Pancreas (tissue), 10 donors: ENCODE measurements around the gene DPH5. TPM values are rescaled to one million over a fixed set of nuclear protein-coding genes. Genes with fewer than 3 reads are reported as not detected.

Experiments
- ATAC-seq, 4 donors: fragments of 200-7000 bp; cut with Tn5 transposase; one replicate each; pipeline versions ENCODE4 v1.8.0 to v1.9.1; 2020; ENCODE audit warnings: mild to moderate bottlenecking in 4 of 4, moderate library complexity in 4 of 4
- DNase-seq, 6 donors: peaks; one replicate each; pipeline ENCODE4 v3.0.0-alpha.2; 2020
- FAIRE-seq: peaks from 2 replicates; lab custom pipeline; 2012; peaks lifted over from hg19 to GRCh38; lab: Jason Lieb, UNC
- H3K27ac ChIP-seq, 4 donors: fragments of 200-600 bp; sonication (generic); 1 replicate in 3 of 4; 2 replicates in 1 of 4; pipeline versions ENCODE4 v1.5.0 to v1.8.0; 2020
- H3K27me3 ChIP-seq, 4 donors: fragments of 200-600 bp; one replicate each; pipeline ENCODE4 v1.8.0; 2021
- H3K36me3 ChIP-seq, 3 donors: fragments of 200-600 bp; sonication (generic) in 1 of 3; one replicate each; pipeline versions ENCODE4 v1.5.0 to v1.8.0; 2020 to 2021
- H3K4me1 ChIP-seq, 3 donors: fragments of 200-600 bp; one replicate each; pipeline ENCODE4 v1.8.0; 2021
- H3K4me3 ChIP-seq, 4 donors: fragments of 200-600 bp; sonication (generic) in 2 of 4; one replicate each; pipeline versions ENCODE4 v1.5.0 to v1.8.0; 2020 to 2021
- H3K9me3 ChIP-seq, 4 donors: fragments of 200-600 bp; one replicate each; pipeline ENCODE4 v1.8.0; 2021
- WGBS, 2 donors: extraction: QIAGEN DNeasy Blood & Tissue Kit; methylation state at CpG; one replicate each; pipeline ENCODE4 v1.1.7; 2013; 5-methylcytosine and 5-hydroxymethylcytosine counted together
- intact Hi-C, 3 donors: fragments of 100-400 bp; cut with DNase I; formaldehyde crosslinking; loops; one replicate each; pipeline versions ENCODE4 v1.11.1 to v1.14.2; 2022
- polyA plus RNA-seq, 2 donors: library from polyadenylated mRNA; stranded (reverse); fragments of 200-250 nt; gene quantifications; one replicate each; pipeline ENCODE4 v1.2.3, GENCODE V29; 2013
- total RNA-seq, 6 donors: library from RNA; stranded (reverse); fragmentation: NEBNext Ultra II Directional in 4 of 6; extraction: Animal tissue kit (Norgen Biotek cat#: 25700) in 4 of 6; gene quantifications; one replicate each; pipeline versions ENCODE4 v1.2.1 to v1.2.4, GENCODE V29; 2021 to 2023
- TF ChIP-seq, protein P1 (sequence below), 4 donors: fragments of 200-600 bp; sonication (generic) in 3 of 4; IDR thresholded peaks; one replicate each; pipeline versions ENCODE4 v1.5.0 to v1.8.0; 2021; ENCODE audit warnings: antibody characterized with exemption in 4 of 4
- donor health status: healthy with polysubstance abuse.
- donor health status: DM: no; HTN: no; CAD: no; lungs with moderate emphysema.
- donor health status: DM: no; HTN: no; CAD: no.
- donor health status: control.
- donor health status: control.
- donor health status: Bipolar disorder and iron deficiency.
- donor health status: DM: yes; HTN: yes; CAD: no.
- donor health status: DM: no; HTN: no; CAD: no.
- donor health status: DM: no; HTN: no; CAD: no.
- donor health status: DM: yes; HTN: yes; CAD: no.

The DPH5 gene
- total and polyA plus RNA-seq, 8 donors = 17.5 to 29.5 (median 24.4) TPM

DNA sequence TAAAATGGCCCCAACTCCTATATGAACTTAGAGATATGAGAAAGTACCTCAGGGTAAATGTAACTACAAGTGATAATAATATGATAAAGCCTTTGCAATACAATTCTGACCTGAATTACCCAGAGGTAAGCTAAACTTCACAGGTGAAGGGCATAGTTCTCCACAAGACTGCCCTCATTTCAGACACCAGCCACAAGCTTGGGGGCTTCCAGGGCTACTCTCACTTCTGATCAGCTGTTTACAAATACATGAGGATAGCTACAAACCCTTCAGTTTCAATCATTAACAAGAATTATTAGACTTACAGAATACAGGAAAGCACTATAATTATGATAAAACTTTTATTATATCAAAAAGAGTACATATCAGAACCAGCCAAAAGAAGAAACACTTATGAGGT, 18.7 kb upstream of the DPH5 start:
- intact Hi-C loops = no loop called here

GRCh38 chr1:101043776-101044175, 18.2 kb upstream of the DPH5 start:
- Histone ChIP-seq H3K4me3 (no peak overlapping the region), H3K9me3 (no peaks in the 10 kb centered on the region), H3K4me1 (no peaks in the 10 kb centered on the region), H3K27me3 (no peaks in the 10 kb centered on the region), H3K36me3 (no peaks in the 10 kb centered on the region), H3K27ac (no peak overlapping the region)
- no peak for DNase-seq
- 75 to 78% methylated on average over 2 of the region's 2 CpGs for WGBS, 2 donors
- no peak for FAIRE-seq
- intact Hi-C loops = no loop called here
- no peak for ATAC-seq
- TF ChIP-seq, protein P1, sequence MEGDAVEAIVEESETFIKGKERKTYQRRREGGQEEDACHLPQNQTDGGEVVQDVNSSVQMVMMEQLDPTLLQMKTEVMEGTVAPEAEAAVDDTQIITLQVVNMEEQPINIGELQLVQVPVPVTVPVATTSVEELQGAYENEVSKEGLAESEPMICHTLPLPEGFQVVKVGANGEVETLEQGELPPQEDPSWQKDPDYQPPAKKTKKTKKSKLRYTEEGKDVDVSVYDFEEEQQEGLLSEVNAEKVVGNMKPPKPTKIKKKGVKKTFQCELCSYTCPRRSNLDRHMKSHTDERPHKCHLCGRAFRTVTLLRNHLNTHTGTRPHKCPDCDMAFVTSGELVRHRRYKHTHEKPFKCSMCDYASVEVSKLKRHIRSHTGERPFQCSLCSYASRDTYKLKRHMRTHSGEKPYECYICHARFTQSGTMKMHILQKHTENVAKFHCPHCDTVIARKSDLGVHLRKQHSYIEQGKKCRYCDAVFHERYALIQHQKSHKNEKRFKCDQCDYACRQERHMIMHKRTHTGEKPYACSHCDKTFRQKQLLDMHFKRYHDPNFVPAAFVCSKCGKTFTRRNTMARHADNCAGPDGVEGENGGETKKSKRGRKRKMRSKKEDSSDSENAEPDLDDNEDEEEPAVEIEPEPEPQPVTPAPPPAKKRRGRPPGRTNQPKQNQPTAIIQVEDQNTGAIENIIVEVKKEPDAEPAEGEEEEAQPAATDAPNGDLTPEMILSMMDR (IDR thresholded peaks at IDR 0.05) = no peak

More for the DNA sequence above, 18.7 kb upstream of the DPH5 start:
- ATAC-seq = no peak
- Histone ChIP-seq H3K36me3 (no peaks in the 10 kb centered on the region), H3K4me3 (no peak overlapping the region), H3K27ac (no peak overlapping the region), H3K4me1 (no peaks in the 10 kb centered on the region), H3K27me3 (no peaks in the 10 kb centered on the region), H3K9me3 (no peaks in the 10 kb centered on the region)
- DNase-seq = no peak
- FAIRE-seq = no peak
- TF ChIP-seq, protein P1 (IDR thresholded peaks at IDR 0.05) = no peak

DNA sequence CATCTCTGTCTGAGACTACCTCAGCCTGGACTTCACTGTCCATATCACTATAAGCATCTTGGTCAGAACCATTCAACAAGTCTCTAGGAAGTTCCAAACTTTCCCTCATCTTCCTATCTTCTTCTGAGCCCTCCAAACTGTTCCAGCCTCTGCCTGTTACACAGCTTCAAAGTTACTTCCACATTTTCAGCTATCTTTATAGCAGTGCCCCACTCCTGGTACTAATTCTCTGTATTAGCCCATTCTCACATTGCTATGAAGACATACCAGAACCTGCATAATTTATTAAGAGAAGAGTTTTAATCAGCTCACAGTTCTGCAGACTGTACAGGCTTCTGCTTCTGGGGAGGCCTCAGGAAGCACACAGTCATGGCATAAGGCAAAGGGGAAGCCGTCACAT, 15.7 kb upstream of the DPH5 start:
- no peaks in the 10 kb centered on the region for H3K9me3 ChIP-seq
- H3K4me3 ChIP-seq = no peak overlapping the region
- no peaks in the 10 kb centered on the region for H3K36me3 ChIP-seq
- ATAC-seq (no peak), DNase-seq (no peak), FAIRE-seq (no peak)
- H3K27me3 ChIP-seq = no peaks in the 10 kb centered on the region
- WGBS, 2 donors = 94 to 97% methylated on average over 1 of the region's 1 CpG
- intact Hi-C loops = no loop called here
- no peak overlapping the region for H3K27ac ChIP-seq
- no peaks in the 10 kb centered on the region for H3K4me1 ChIP-seq
- TF ChIP-seq, protein P1 (IDR thresholded peaks at IDR 0.05) = no peak

GRCh38 chr1:101040666-101041065, 15.1 kb upstream of the DPH5 start:
- FAIRE-seq (no peak), DNase-seq (peak in 1 of 6 donors; percentile 17), ATAC-seq (no peak)
- no peaks in the 10 kb centered on the region for H3K4me1 ChIP-seq
- H3K4me3 ChIP-seq = no peak overlapping the region
- intact Hi-C loops = no loop called here
- no peaks in the 10 kb centered on the region for H3K9me3 ChIP-seq
- no peaks in the 10 kb centered on the region for H3K27me3 ChIP-seq
- WGBS, 2 donors = 99 to 100% methylated on average over 2 of the region's 2 CpGs
- H3K27ac ChIP-seq = no peak overlapping the region
- TF ChIP-seq, protein P1 (IDR thresholded peaks at IDR 0.05) = no peak
- H3K36me3 ChIP-seq = no peaks in the 10 kb centered on the region

DNA sequence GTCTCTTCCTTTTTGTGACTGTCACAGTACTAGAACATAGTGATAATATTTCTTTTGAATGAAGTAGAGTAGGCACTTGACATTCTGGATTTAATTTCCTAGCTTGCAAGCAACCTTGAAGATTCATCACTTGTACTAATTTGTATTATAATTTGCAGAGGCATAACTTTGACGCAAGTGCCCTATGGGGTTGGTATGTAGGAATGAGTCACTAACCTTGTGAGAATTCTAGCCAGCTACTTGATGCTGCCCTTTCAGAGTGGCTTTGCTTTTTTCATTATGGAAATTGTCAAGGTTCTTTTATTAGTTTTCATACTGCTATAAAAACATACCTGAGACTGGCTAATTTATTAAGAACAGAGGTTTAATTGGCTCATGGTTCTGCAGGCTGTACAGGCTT, 13.7 kb upstream of the DPH5 start:
- no peak overlapping the region for H3K27ac ChIP-seq
- 100% methylated on average over 1 of the region's 1 CpG for WGBS, 2 donors
- TF ChIP-seq, protein P1 (IDR thresholded peaks at IDR 0.05) = no peak
- H3K27me3 ChIP-seq = no peaks in the 10 kb centered on the region
- ATAC-seq (no peak), DNase-seq (no peak), FAIRE-seq (no peak)
- H3K36me3 ChIP-seq = no peaks in the 10 kb centered on the region
- no peak overlapping the region for H3K4me3 ChIP-seq
- intact Hi-C loops = no loop called here
- no peaks in the 10 kb centered on the region for H3K9me3 ChIP-seq
- no peaks in the 10 kb centered on the region for H3K4me1 ChIP-seq
